ENCODE results near the gene FNBP1L.
A peak's percentile ranks its signal among the peaks of the same experiment; 100 is the strongest.

Gene FNBP1L

GRCh38 chr1:93447481-93448291 lies at the start of gene FNBP1L:
Gene FNBP1L, plus strand, starts transcription at chr1:93448118. Its CDS starts 164 bp downstream, at chr1:93448282.
- DNase-seq, result peak; percentile 87

- no peak for DNase-seq
These were observed 48.1 kb upstream of the FNBP1L start for GRCh38 chr1:93399781-93400180.

- no peak for DNase-seq
These were observed 39.7 kb upstream of the FNBP1L start for GRCh38 chr1:93408203-93408602.

GRCh38 chr1:93411000-93411399 lies 36.9 kb upstream of the FNBP1L start:
- no peak for DNase-seq

- no peak for DNase-seq
These were observed 33.2 kb upstream of the FNBP1L start for GRCh38 chr1:93414749-93415148.

GRCh38 chr1:93415296-93415695 lies 32.6 kb upstream of the FNBP1L start:
- DNase-seq, result no peak

GRCh38 chr1:93416183-93416582 lies 31.7 kb upstream of the FNBP1L start:
- DNase-seq, result no peak

- no peak for DNase-seq
These were observed 28.6 kb upstream of the FNBP1L start for GRCh38 chr1:93419344-93419743.

GRCh38 chr1:93420400-93420799 lies 27.5 kb upstream of the FNBP1L start:
- DNase-seq, result no peak

- no peak for DNase-seq
These were observed 21.7 kb upstream of the FNBP1L start for GRCh38 chr1:93426181-93426580.

- DNase-seq, result no peak
These were observed 20.3 kb upstream of the FNBP1L start for GRCh38 chr1:93427656-93428055.

- no peak for DNase-seq
These were observed 14.4 kb upstream of the FNBP1L start for GRCh38 chr1:93433407-93433961.

GRCh38 chr1:93434088-93434487 lies 13.8 kb upstream of the FNBP1L start:
- no peak for DNase-seq

GRCh38 chr1:93434987-93435386 lies 12.9 kb upstream of the FNBP1L start:
- DNase-seq, result no peak

GRCh38 chr1:93435443-93435842 lies 12.5 kb upstream of the FNBP1L start:
- DNase-seq, result no peak

GRCh38 chr1:93436496-93436895 lies 11.4 kb upstream of the FNBP1L start:
- no peak for DNase-seq

GRCh38 chr1:93437976-93438605 lies 9.8 kb upstream of the FNBP1L start:
- DNase-seq, result no peak

GRCh38 chr1:93438716-93439115 lies 9.2 kb upstream of the FNBP1L start:
- no peak for DNase-seq

- no peak for DNase-seq
These were observed 7.6 kb upstream of the FNBP1L start for GRCh38 chr1:93440272-93440671.

GRCh38 chr1:93440706-93441105 lies 7.2 kb upstream of the FNBP1L start:
- no peak for DNase-seq

- no peak for DNase-seq
These were observed 6.3 kb upstream of the FNBP1L start for GRCh38 chr1:93441589-93441988.

- no peak for DNase-seq
These were observed 5.8 kb upstream of the FNBP1L start for GRCh38 chr1:93442008-93442666.

GRCh38 chr1:93442741-93443140 lies 5.2 kb upstream of the FNBP1L start:
- no peak for DNase-seq

- no peak for DNase-seq
These were observed 4.5 kb upstream of the FNBP1L start for GRCh38 chr1:93443454-93443853.
